A673 (cell line): ENCODE data around the gene ZBTB21. TPM values are rescaled to one million over a fixed set of nuclear protein-coding genes. Genes with fewer than 3 reads are reported as not detected.

Experiments used
- BruUV-seq: library from RNA; stranded (reverse); fragments of 400-500 nt; replicated peaks from 2 replicates; lab custom pipeline; 2021; lab: Mats Ljungman, UMichigan
- CTCF ChIA-PET: fragments of 300-600 bp; sonication (Branson Sonifier 250); formaldehyde crosslinking; loops from one replicate; lab custom pipeline; 2022; ENCODE audit warnings: antibody characterized with exemption; lab: Charles Lee
- POLR2A ChIA-PET: fragments of 300-600 bp; sonication (Branson Sonifier 250); formaldehyde crosslinking; loops from one replicate; lab custom pipeline; 2022; ENCODE audit warnings: antibody characterized with exemption; ENCODE audit not compliant: low non-redundant PET; lab: Charles Lee
- DNase-seq: peaks from one replicate; pipeline ENCODE4 v3.0.0-alpha.2; 2015; ENCODE audit warnings: low spot score
- H3K27ac ChIP-seq: fragments of 200-600 bp; sonication (generic); 2 replicates; pipeline ENCODE4 v1.5.1; 2016; ENCODE audit warnings: mixed run types, low read depth, mild to moderate bottlenecking, mixed read lengths, antibody characterized with exemption, low read length; ENCODE audit not compliant: poor library complexity, severe bottlenecking
- H3K27me3 ChIP-seq: fragments of 200-600 bp; sonication (generic); replicated peaks from 2 replicates; pipeline ENCODE4 v1.6.1; 2017; ENCODE audit warnings: mixed run types, low read depth, mild to moderate bottlenecking, mixed read lengths, antibody characterized with exemption, low read length; ENCODE audit not compliant: insufficient read depth, poor library complexity
- H3K36me3 ChIP-seq: fragments of 200-600 bp; sonication (generic); 2 replicates; pipeline ENCODE4 v1.6.1; 2016; ENCODE audit warnings: mixed run types, mild to moderate bottlenecking, mixed read lengths, antibody characterized with exemption, low read length; ENCODE audit not compliant: insufficient read depth, poor library complexity, severe bottlenecking
- H3K4me1 ChIP-seq: fragments of 200-600 bp; sonication (generic); 2 replicates; pipeline ENCODE4 v1.6.1; 2017; ENCODE audit warnings: mixed run types, mild to moderate bottlenecking, mixed read lengths, antibody characterized with exemption, low read length; ENCODE audit not compliant: insufficient read depth, poor library complexity, severe bottlenecking
- H3K4me3 ChIP-seq: fragments of 200-600 bp; sonication (generic); 2 replicates; pipeline ENCODE4 v1.5.1; 2016; ENCODE audit warnings: low read depth, mixed run types, mild to moderate bottlenecking, mixed read lengths, low read length; ENCODE audit not compliant: poor library complexity, severe bottlenecking
- H3K9me3 ChIP-seq: fragments of 200-600 bp; sonication (generic); 2 replicates; pipeline ENCODE4 v1.6.1; 2016; ENCODE audit warnings: mixed run types, low read depth, mild to moderate bottlenecking, mixed read lengths, antibody characterized with exemption, low read length; ENCODE audit not compliant: poor library complexity, severe bottlenecking
- CTCF ChIP-seq: fragments of 300-800, 200-600 bp; sonication (generic); conservative IDR thresholded peaks from 2 replicates; pipeline ENCODE4 v1.5.1; 2017; ENCODE audit warnings: low read depth, mild to moderate bottlenecking, antibody characterized with exemption, low read length, moderate library complexity, mixed read lengths
- EZH2 ChIP-seq: fragments of 200-600 bp; sonication (generic); IDR thresholded peaks from 2 replicates; pipeline ENCODE4 v1.6.1; 2017; ENCODE audit warnings: borderline replicate concordance, low read depth, mild to moderate bottlenecking, mixed read lengths, antibody characterized with exemption, low read length; ENCODE audit not compliant: poor library complexity, severe bottlenecking
- intact Hi-C: fragments of 100-400 bp; cut with micrococcal nuclease; formaldehyde crosslinking; loops from one replicate; pipeline ENCODE4 v1.10.0; 2022; ENCODE audit not compliant: unreplicated experiment
- total RNA-seq: library from RNA; stranded (reverse); gene quantifications from 2 replicates; pipeline ENCODE4 v1.2.3, GENCODE V29; 2021

Gene ZBTB21
- total RNA-seq, 1 experiment from 2014 or later, result 20.7 TPM

GRCh38 chr21:41958886-41959563 is 51.1 kb downstream of the ZBTB21 start:
- CTCF ChIA-PET, result no interaction called here
- TF ChIP-seq CTCF (no peak), EZH2 (no peak)
- no peak overlapping the region for H3K27ac ChIP-seq
- POLR2A ChIA-PET, result no interaction called here
- H3K27me3 ChIP-seq, result no peaks in the 10 kb centered on the region
- no TSS peak for BruUV-seq
- H3K4me1 ChIP-seq, result peaks cover 18% of the 10 kb centered on the region
- no peak overlapping the region for H3K4me3 ChIP-seq
- no peak for DNase-seq
- intact Hi-C loops, result no loop called here
- no peaks in the 10 kb centered on the region for H3K36me3 ChIP-seq
- no peaks in the 10 kb centered on the region for H3K9me3 ChIP-seq

GRCh38 chr21:41957991-41958766 is 52.0 kb downstream of the ZBTB21 start:
- Histone ChIP-seq H3K4me1 (peaks cover 19% of the 10 kb centered on the region), H3K36me3 (no peaks in the 10 kb centered on the region), H3K27me3 (no peaks in the 10 kb centered on the region), H3K9me3 (no peaks in the 10 kb centered on the region), H3K4me3 (no peak overlapping the region), H3K27ac (no peak overlapping the region)
- peak; percentile 45 for DNase-seq
- TF ChIP-seq CTCF, result no peak
- TF ChIP-seq EZH2, result no peak
- ChIA-PET CTCF (no interaction called here), POLR2A (no interaction called here)
- BruUV-seq, result no TSS peak
- intact Hi-C loops, result no loop called here

- H3K4me1 ChIP-seq, result peaks cover 19% of the 10 kb centered on the region
- intact Hi-C loops, result no loop called here
- H3K27me3 ChIP-seq, result no peaks in the 10 kb centered on the region
- no peaks in the 10 kb centered on the region for H3K36me3 ChIP-seq
- BruUV-seq, result no TSS peak
- peak overlapping the region; percentile 4 for H3K27ac ChIP-seq
- peak; percentile 38 for DNase-seq
- ChIA-PET CTCF (no interaction called here), POLR2A (no interaction called here)
- no peaks in the 10 kb centered on the region for H3K9me3 ChIP-seq
- TF ChIP-seq EZH2 (no peak), CTCF (no peak)
- H3K4me3 ChIP-seq, result no peak overlapping the region
These were observed 53.0 kb downstream of the ZBTB21 start for GRCh38 chr21:41956926-41957729.
